ENCODE data around the gene PGS1.

The PGS1 gene

DNA sequence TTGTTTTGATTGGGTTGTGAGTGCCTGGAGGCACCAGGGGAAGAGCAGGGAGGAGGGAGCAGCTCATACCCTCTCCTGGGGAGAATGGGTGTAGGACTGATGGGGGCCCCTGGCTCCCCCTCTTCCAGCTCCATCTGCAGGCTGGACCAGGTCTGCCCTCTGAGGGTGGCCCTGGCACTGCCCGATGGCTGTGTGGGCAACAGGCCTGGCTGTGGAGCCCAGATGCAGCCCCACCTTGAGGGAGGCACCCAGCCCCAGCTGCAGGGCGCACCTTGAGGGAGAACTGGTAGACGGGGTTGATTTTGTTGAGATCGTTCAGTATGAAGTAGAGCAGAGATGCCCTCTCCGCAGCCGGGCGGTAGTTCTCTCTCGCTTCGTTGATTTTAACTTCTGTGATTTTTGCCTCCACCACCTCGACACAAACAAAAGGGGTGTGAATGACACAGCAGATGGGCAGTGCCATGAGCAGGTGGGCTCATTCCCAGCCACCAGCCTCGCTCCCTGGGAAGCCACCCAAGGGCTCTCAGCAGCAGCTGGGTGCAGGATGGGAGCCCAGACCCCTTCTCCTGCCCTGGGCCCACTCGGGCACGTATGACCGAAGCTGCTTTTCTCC, 71.6 kb downstream of the PGS1 start:
- no peak for DNase-seq (ENCODE audit: extremely low read depth, low read depth)
- TF ChIP-seq, protein P1, sequence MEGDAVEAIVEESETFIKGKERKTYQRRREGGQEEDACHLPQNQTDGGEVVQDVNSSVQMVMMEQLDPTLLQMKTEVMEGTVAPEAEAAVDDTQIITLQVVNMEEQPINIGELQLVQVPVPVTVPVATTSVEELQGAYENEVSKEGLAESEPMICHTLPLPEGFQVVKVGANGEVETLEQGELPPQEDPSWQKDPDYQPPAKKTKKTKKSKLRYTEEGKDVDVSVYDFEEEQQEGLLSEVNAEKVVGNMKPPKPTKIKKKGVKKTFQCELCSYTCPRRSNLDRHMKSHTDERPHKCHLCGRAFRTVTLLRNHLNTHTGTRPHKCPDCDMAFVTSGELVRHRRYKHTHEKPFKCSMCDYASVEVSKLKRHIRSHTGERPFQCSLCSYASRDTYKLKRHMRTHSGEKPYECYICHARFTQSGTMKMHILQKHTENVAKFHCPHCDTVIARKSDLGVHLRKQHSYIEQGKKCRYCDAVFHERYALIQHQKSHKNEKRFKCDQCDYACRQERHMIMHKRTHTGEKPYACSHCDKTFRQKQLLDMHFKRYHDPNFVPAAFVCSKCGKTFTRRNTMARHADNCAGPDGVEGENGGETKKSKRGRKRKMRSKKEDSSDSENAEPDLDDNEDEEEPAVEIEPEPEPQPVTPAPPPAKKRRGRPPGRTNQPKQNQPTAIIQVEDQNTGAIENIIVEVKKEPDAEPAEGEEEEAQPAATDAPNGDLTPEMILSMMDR (IDR thresholded peaks at IDR 0.05; ENCODE audit: low read depth, low read length): no peak

DNA sequence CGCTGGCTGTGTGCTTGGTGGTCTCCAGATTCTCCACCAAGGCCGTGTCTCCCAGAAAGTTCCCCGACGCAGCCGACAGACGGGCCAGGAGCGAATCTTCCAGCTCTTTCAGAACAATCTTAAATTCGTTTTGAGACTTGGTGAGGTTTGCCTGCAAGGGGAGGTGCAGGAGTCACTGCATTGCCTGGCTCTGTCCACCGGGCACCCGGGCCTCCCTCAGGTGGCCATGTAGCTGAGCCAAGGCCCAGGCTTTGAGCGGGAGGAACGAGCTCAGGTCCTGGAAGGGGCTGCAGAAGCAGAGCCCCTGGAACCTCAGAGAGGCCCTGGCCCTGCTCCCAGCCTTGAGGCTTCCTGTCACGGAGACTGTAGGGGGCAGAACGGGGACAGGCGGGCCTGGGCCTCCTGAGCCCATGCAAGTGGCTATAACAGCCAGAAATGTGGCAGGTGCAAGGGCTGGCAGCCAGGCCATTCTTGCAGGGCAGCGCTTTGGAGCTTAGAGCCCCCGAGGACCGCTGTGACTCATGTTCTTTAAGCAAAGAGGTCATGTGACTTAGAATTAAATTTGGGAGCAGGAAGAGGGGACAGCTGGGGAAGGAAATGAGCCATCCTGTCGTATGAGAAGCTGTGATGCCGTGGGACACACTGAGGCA, 72.4 kb downstream of the PGS1 start:
- no peak for DNase-seq (ENCODE audit: extremely low read depth, low read depth)
- TF ChIP-seq, protein P1 (IDR thresholded peaks at IDR 0.05; ENCODE audit: low read depth, low read length): no peak

DNA sequence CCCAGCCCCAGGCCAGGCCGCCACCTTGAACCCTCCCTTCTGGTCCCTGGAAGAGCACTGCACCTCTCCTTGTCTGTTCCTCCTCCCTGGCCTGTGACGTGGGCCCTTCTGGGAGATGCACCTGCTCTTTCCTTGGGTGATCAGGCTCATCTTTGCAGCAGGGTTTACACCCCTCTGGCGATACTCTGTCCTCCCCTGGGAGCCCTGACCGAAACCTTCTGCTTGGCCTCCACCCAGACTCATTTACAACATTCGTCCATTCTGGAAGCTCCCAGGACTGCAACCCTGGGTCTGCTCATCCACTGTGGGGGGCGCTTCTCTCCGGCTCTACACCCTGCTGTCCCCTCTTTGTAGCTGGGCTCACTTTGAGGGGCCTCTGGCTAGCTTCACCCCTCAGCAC, 73.3 kb downstream of the PGS1 start:
- TF ChIP-seq, protein P1 (IDR thresholded peaks at IDR 0.05; ENCODE audit: low read depth, low read length): no peak

DNA sequence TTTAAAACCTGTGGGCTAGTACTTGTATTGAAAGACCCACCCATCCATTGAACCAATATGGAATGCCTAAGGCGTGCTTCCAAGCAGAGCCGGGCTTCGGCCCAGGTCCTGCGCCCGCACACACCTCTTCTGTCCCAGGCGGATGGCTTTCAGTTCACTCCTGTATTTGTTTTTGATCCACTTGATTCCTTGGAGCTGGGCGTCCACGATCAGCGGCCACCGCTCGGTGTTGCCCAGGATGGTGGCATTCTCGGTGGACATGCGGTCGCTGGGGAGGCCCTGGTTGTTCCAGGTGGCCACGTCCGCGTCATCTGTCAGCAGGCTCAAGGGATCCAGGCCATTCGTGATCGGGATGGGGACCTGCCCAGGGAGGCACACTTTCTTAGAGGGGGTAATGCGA, 75.9 kb downstream of the PGS1 start:
- DNase-seq (ENCODE audit: extremely low read depth, low read depth): no peak
- TF ChIP-seq, protein P1 (IDR thresholded peaks at IDR 0.05; ENCODE audit: low read depth, low read length): no peak

More for the DNA sequence above, 73.3 kb downstream of the PGS1 start:
- no peak for DNase-seq (ENCODE audit: extremely low read depth, low read depth)

DNA sequence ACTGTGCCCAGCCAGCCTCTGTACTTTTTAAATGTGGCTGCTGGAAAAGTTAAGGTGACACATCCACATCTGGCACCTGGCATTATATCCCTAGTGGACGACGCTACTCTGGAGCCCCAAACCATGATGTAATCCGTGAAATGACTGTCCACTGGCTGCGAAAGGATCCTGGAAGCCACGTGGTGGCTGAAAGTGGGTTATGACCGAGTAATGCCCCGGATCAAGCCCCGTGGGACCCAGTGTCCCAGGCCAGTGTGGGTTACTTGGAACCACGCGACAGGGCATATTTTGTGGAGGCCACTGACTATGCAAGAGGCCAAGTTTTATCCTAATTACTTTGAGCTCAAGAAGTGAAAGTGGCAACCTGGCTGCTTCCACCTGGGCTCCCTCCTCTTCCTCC, 79.6 kb downstream of the PGS1 start:
- DNase-seq (ENCODE audit: extremely low read depth, low read depth): no peak
- TF ChIP-seq, protein P1 (IDR thresholded peaks at IDR 0.05; ENCODE audit: low read depth, low read length): no peak

DNA sequence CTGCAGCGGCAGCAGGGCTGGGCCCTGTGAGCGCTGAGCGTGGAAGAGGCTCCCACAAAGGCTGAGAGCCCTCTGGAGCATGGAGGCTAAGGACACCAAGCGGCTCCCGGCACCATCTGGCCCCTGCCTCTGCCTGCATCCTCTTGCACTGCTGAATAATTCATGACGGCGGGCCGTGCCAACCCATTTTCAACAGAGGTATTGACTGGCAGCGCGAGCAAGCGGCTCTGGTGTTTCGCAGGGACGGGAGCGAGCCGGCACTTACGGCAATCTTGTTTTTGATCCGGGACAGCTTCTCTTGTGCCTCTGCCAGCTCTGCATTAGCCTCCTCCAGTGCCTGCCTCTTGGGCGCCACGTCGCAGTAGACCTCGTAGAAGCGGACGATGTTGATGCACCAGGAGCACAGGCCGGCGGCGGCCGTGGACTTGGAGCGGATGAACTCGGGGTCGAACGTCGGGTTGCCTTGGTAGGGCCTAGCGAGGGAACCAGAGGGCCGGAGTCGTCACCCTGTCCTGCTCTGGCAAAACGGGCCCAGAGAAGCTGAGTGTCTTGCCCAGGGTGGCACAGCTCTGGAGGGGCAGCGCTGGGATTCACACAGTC, 80.4 kb downstream of the PGS1 start:
- DNase-seq (ENCODE audit: extremely low read depth, low read depth): no peak
- TF ChIP-seq, protein P1 (IDR thresholded peaks at IDR 0.05; ENCODE audit: low read depth, low read length): no peak

DNA sequence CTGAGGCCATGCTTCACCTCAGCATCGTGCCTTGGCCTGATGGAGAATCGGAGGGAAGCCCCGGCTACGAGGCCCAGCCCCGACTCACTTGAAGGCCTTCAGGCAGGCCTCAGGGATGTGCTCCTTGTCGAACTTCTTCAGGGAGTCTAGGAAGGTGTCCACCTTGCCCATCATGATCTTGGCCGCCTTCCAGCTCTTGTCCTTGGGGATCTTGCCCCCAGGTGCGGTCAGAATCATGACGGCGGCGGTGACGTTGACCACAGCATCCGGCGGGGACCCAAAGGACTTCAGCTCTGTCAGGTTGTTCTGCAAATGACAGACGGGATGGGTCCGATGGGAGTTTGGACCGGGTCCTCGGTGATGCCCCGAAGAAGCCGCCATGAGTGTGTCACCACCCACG, 81.2 kb downstream of the PGS1 start:
- DNase-seq (ENCODE audit: extremely low read depth, low read depth): no peak
- TF ChIP-seq, protein P1 (IDR thresholded peaks at IDR 0.05; ENCODE audit: low read depth, low read length): no peak

Data from AG09319 (cell line).